ENCODE measurements around the gene CYP4F12.

The CYP4F12 gene

GRCh38 chr19:15715642-15716041 is 42.8 kb downstream of the CYP4F12 start:
- no peak for DNase-seq

- DNase-seq, result no peak
Observed at GRCh38 chr19:15717809-15718208, 44.9 kb downstream of the CYP4F12 start.

DNA sequence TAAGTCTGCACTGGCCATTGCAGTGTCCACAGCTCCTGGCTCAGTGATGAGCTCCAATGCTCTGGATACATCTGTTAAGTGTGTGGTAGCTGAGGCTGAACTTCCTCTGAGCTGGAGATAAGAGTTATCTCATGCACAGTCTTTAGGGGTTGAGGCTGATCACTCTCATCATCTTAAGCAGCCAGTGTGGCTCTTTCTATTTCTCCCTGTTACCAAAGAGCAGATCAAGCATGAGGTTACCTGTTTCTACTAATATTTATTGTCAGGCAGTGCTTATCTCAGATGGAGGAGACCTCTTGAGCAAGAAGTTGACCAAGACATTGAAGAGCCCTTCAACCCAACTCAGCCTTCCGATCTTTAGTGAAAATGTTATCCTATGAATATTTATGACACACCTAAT is 48.4 kb downstream of the CYP4F12 start:
- no peak for DNase-seq

GRCh38 chr19:15722956-15723355 is 50.1 kb downstream of the CYP4F12 start:
- no peak for DNase-seq

DNA sequence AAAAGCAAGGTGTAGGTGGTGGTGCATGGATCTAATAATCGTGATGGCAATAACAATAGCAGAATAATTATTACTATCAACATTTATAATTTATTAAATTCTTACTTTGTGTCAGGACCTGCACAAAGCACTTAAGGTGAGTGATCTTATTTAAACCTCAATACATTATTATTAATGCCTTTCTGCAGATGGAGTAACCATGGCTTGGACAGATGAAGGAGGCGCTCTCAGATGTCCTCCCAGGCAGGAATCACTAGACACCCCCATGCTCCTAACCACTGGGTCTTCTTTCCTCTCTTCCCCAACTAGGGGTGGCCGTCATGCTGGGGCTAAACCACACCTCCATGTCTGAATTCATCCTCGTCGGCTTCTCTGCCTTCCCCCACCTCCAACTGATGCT is 54.8 kb downstream of the CYP4F12 start, which contains the start of gene OR10H2:
OR10H2 (plus strand) TSS at position 301 of the 400 bp plus-strand sequence; CDS start at position 321, 20 bp downstream.
- no peak for DNase-seq

DNA sequence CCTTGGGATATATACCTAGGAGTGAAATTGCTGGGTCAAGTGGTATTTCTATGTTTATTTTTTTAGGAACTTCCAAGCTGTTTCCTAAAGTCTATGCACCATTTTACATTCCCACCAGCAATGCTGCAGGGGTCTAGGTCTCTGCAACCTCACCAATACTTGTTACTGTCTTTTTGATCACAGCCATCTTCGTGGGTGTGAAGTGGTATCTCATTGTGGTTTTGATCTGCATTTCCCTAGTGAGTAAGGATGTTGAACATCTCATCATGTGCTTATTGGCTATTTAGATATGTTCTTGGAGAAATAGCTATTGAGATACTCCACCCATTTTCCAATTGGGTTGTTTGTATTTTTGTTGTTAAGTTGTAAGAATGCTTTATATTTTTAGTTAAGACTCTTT is 57.7 kb downstream of the CYP4F12 start:
- DNase-seq, result no peak

DNA sequence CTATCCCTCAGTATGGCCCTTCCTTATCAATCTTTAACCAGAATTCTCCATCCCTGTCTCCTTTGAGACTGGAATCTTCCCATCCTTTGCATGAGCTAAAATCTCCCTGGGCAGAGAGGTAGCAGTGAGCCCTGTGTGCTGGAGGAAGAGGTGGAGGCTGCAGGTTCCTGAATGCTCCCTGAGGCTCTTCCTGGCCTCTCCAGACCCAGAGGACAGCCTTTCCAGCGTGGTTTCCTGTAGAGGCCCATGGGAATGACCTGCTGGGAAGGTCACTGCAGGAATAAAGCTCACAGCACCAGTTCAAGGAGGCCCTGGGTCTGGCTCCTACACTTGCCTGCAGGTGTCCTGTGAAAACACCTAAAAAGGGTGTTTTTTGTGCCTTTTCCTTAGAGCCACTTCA is 59.5 kb downstream of the CYP4F12 start:
- DNase-seq, result no peak

GRCh38 chr19:15733895-15734294 is 61.0 kb downstream of the CYP4F12 start:
- no peak for DNase-seq

- no peak for DNase-seq
Observed at GRCh38 chr19:15737722-15738121, 64.8 kb downstream of the CYP4F12 start, which contains the start of gene OR10H3. TSS of gene OR10H3 (plus strand) at chr19:15737985. CDS start at chr19:15741393, 3,408 bp downstream.

DNA sequence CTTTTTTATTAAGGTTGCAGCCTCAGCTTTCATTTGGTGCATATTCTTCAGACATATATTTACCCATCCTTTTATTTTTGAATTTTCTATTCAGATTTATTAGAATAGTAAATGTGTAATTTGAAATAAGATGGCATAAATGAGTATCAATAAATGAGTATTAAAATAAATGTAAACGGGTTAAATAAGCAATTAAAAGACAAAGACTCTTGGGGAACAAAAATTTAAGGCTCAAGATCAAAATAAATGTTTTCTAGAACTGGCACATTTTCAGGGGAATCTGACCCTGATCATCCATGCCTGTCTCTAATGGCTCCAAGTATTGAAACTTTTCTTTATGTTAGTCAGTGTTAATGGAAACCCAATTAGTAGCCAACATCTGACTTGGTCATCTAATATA is 67.9 kb downstream of the CYP4F12 start:
- DNase-seq, result no peak
